Measurements from ENCODE around the gene BAHD1.

- TF ChIP-seq CTCF (IDR thresholded peaks at IDR 0.05 in 4 of 5, conservative IDR thresholded peaks at IDR 0.05 in 1 of 5): peak in 1 of 5 experiments; percentile 23
- TF ChIP-seq POLR2A (IDR thresholded peaks at IDR 0.05): no peak
Observed at GRCh38 chr15:40439960-40440742, 602 bp upstream of the BAHD1 start.

Data from gastrocnemius medialis (tissue), 4 donors.